GM12878 (cell line): Measurements from ENCODE around the gene ZMIZ1. TPM values are rescaled to one million over a fixed set of nuclear protein-coding genes. Genes with fewer than 3 reads are reported as not detected.

Source experiments
- ATAC-seq: fragments of 200-7000 bp; cut with Tn5 transposase; 3 replicates; pipeline ENCODE4 v1.9.1; 2020; ENCODE audit warnings: mild to moderate bottlenecking, moderate library complexity
- BruUV-seq: library from RNA; stranded (reverse); fragments of 400-500 nt; replicated peaks from 2 replicates; lab custom pipeline; 2021; lab: Mats Ljungman, UMichigan
- CTCF ChIA-PET: fragments of 300-600 bp; sonication (Branson Sonifier 250); formaldehyde crosslinking; extraction: SDS; loops from one replicate; lab custom pipeline; 2021; ENCODE audit warnings: inconsistent platforms; lab: Yijun Ruan, JAX
- POLR2A ChIA-PET: fragments of 350-600 bp; formaldehyde crosslinking; extraction: SDS; loops from one replicate; lab custom pipeline; 2021; ENCODE audit warnings: inconsistent platforms; lab: Charles Lee
- RAD21 ChIA-PET: fragments of 300-600 bp; sonication (Branson Sonifier 250); formaldehyde crosslinking; loops from one replicate; lab custom pipeline; 2023; ENCODE audit warnings: antibody characterized with exemption; ENCODE audit not compliant: unreplicated experiment; lab: Charles Lee
- SMC1A ChIA-PET: fragments of 300-600 bp; sonication (Branson Sonifier 250); formaldehyde crosslinking; loops from one replicate; lab custom pipeline; 2023; ENCODE audit not compliant: unreplicated experiment, uncharacterized antibody; lab: Charles Lee
- DNase-seq: peaks from one replicate; pipeline ENCODE4 v3.0.0-alpha.2; 2011; ENCODE audit warnings: low read depth, low spot score
- FAIRE-seq: peaks from 3 replicates; lab custom pipeline; 2011; peaks lifted over from hg19 to GRCh38; lab: Jason Lieb, UNC
- H2AFZ ChIP-seq: 2 replicates; pipeline ENCODE4 v1.6.0; 2011; ENCODE audit warnings: low read depth, low read length, control low read depth; ENCODE audit not compliant: control insufficient read depth
- H3K27ac ChIP-seq: 2 replicates; pipeline ENCODE4 v1.5.1; 2011; ENCODE audit warnings: control low read depth; ENCODE audit not compliant: control insufficient read depth, insufficient read depth
- H3K27me3 ChIP-seq, 2 experiments: replicated peaks in 1 of 2; 2 replicates each; pipeline versions ENCODE4 v1.6.0 to v1.6.1; 2011; ENCODE audit warnings: low read length in 1 of 2; ENCODE audit not compliant: control insufficient read depth in 2 of 2, insufficient read depth in 2 of 2
- H3K36me3 ChIP-seq, 2 experiments: 2 replicates each; pipeline ENCODE4 v1.5.1; 2011; ENCODE audit warnings: low read length in 1 of 2; ENCODE audit not compliant: control insufficient read depth in 2 of 2, insufficient read depth in 2 of 2
- H3K4me1 ChIP-seq: 2 replicates; pipeline ENCODE4 v1.6.1; 2011; ENCODE audit warnings: mild to moderate bottlenecking, low read length, moderate library complexity, mixed read lengths; ENCODE audit not compliant: control insufficient read depth, insufficient read depth
- H3K4me2 ChIP-seq: 2 replicates; pipeline ENCODE4 v1.6.0; 2011; ENCODE audit warnings: control low read depth; ENCODE audit not compliant: control insufficient read depth, insufficient read depth
- H3K4me3 ChIP-seq: fragments of 200-600 bp; sonication (generic); 2 replicates; pipeline ENCODE4 v1.5.1; 2016
- H3K79me2 ChIP-seq: 2 replicates; pipeline ENCODE4 v1.6.0; 2011; ENCODE audit warnings: low read length; ENCODE audit not compliant: control insufficient read depth, insufficient read depth
- H3K9ac ChIP-seq: 2 replicates; pipeline ENCODE4 v1.8.0; 2011; ENCODE audit warnings: low read length, control low read depth, mixed read lengths; ENCODE audit not compliant: control insufficient read depth, insufficient read depth
- H3K9me3 ChIP-seq: replicated peaks from 3 replicates; pipeline ENCODE4 v1.5.1; 2011; ENCODE audit warnings: mild to moderate bottlenecking, low read length; ENCODE audit not compliant: control insufficient read depth, insufficient read depth
- H4K20me1 ChIP-seq: 2 replicates; pipeline ENCODE4 v1.6.0; 2011; ENCODE audit not compliant: control insufficient read depth, insufficient read depth
- BCL3 ChIP-seq: IDR thresholded peaks from 2 replicates; pipeline ENCODE4 v1.6.1; 2011; ENCODE audit warnings: borderline replicate concordance, low read depth, mild to moderate bottlenecking, moderate library complexity, low read length; ENCODE audit not compliant: insufficient read depth, poor library complexity, severe bottlenecking
- ESRRA ChIP-seq: IDR thresholded peaks from 2 replicates; pipeline ENCODE4 v1.6.1; 2012; ENCODE audit warnings: mild to moderate bottlenecking, low read length, improper control_type of control experiment
- EZH2 ChIP-seq: IDR thresholded peaks from 2 replicates; pipeline ENCODE4 v1.6.1; 2012; ENCODE audit warnings: low read depth, mild to moderate bottlenecking, control low read depth, inconsistent platforms, low read length, borderline replicate concordance; ENCODE audit not compliant: control insufficient read depth
- GATAD2B ChIP-seq: fragments of 450-650 bp; conservative IDR thresholded peaks from 2 replicates; pipeline ENCODE4 v1.6.1; 2017; ENCODE audit warnings: low read depth, mild to moderate bottlenecking, moderate library complexity
- JUND ChIP-seq: IDR thresholded peaks from 2 replicates; pipeline ENCODE4 v1.6.1; 2012; ENCODE audit warnings: low read depth, mild to moderate bottlenecking, low read length, improper control_type of control experiment, moderate library complexity
- LARP7 ChIP-seq: fragments of 450-650 bp; IDR thresholded peaks from 2 replicates; pipeline ENCODE4 v1.6.1; 2017; ENCODE audit warnings: mild to moderate bottlenecking
- SMAD1 ChIP-seq: fragments of 450-650 bp; IDR thresholded peaks from 2 replicates; pipeline ENCODE4 v1.6.1; 2018; ENCODE audit warnings: mild to moderate bottlenecking, low read depth; ENCODE audit not compliant: partially characterized antibody
- SMAD5 ChIP-seq: IDR thresholded peaks from 2 replicates; pipeline ENCODE4 v1.6.1; 2016; ENCODE audit warnings: antibody characterized with exemption, low read depth
- TCF3 ChIP-seq: IDR thresholded peaks from 2 replicates; pipeline ENCODE4 v1.6.1; 2012; ENCODE audit warnings: low read depth, mild to moderate bottlenecking, low read length, borderline replicate concordance; ENCODE audit not compliant: insufficient read depth
- USF1 ChIP-seq: IDR thresholded peaks from 2 replicates; pipeline ENCODE4 v1.6.1; 2011; ENCODE audit warnings: borderline replicate concordance, low read depth, mild to moderate bottlenecking, moderate library complexity, mixed read lengths, low read length; ENCODE audit not compliant: insufficient read depth; ENCODE audit errors: extremely low read length
- ZBTB40 ChIP-seq: fragments of 450-650 bp; IDR thresholded peaks from 2 replicates; pipeline ENCODE4 v1.6.1; 2016; ENCODE audit warnings: mild to moderate bottlenecking, moderate library complexity, borderline replicate concordance
- ZNF622 ChIP-seq: fragments of 450-650 bp; IDR thresholded peaks from 2 replicates; pipeline ENCODE4 v1.6.1; 2017; ENCODE audit warnings: mild to moderate bottlenecking, inconsistent platforms
- WGBS: methylation state at CpG from one replicate; pipeline ENCODE4 v1.1.6; 2016; ENCODE audit warnings: low lambda C conversion rate; ENCODE audit not compliant: insufficient replicate concordance, insufficient coverage; ENCODE audit errors: missing lambda C conversion rate; 5-methylcytosine and 5-hydroxymethylcytosine counted together
- in situ Hi-C: fragments of 300-500 bp; cut with MboI; formaldehyde crosslinking; loops from 9 replicates; pipeline ENCODE4 v1.14.3; 2018; ENCODE audit warnings: mixed read lengths
- intact Hi-C: fragments of 100-400 bp; cut with micrococcal nuclease; formaldehyde crosslinking; loops from one replicate; pipeline ENCODE4 v1.14.2; 2022; ENCODE audit not compliant: unreplicated experiment
- polyA plus RNA-seq, 11 experiments: library from polyadenylated mRNA; depleted of rRNA in 4 of 11; unstranded in 6 of 11; stranded (reverse) in 5 of 11; fragments of >200 nt; fragmentation: Nextera tagmentation in 4 of 11; fragmentation: Illumina TruSeq in 1 of 11; extraction: Ambion mirVana in 4 of 11; extraction: Trizol in 1 of 11; gene quantifications; 1 replicate in 1 of 11; 2 replicates in 10 of 11; pipeline versions ENCODE4 v1.2.1 to v1.2.3, GENCODE V29; 2011 to 2016; ENCODE audit warnings: inconsistent platforms in 2 of 11, missing spikeins in 2 of 11, low read depth in 1 of 11
- total RNA-seq, 4 experiments: library from RNA; depleted of rRNA in 3 of 4; stranded (reverse); fragments of >200 nt in 3 of 4; fragmentation: Illumina TruSeq in 1 of 4; extraction: Trizol in 1 of 4; gene quantifications; 2 replicates each; pipeline versions ENCODE4 v1.2.1 to v1.2.3, GENCODE V29; 2013 to 2021
- TF ChIP-seq, protein P1 (sequence below): fragments of 450-650 bp; IDR thresholded peaks from 2 replicates; pipeline ENCODE4 v1.6.1; 2017; ENCODE audit warnings: antibody characterized with exemption, mild to moderate bottlenecking, moderate library complexity

ZMIZ1 gene
- total and polyA plus RNA-seq, 10 of the 15 experiments (the other 5 are each of a cell fraction or from before 2014, with no cell fraction given) = 3.1 to 82.3 (median 14.9) TPM

DNA sequence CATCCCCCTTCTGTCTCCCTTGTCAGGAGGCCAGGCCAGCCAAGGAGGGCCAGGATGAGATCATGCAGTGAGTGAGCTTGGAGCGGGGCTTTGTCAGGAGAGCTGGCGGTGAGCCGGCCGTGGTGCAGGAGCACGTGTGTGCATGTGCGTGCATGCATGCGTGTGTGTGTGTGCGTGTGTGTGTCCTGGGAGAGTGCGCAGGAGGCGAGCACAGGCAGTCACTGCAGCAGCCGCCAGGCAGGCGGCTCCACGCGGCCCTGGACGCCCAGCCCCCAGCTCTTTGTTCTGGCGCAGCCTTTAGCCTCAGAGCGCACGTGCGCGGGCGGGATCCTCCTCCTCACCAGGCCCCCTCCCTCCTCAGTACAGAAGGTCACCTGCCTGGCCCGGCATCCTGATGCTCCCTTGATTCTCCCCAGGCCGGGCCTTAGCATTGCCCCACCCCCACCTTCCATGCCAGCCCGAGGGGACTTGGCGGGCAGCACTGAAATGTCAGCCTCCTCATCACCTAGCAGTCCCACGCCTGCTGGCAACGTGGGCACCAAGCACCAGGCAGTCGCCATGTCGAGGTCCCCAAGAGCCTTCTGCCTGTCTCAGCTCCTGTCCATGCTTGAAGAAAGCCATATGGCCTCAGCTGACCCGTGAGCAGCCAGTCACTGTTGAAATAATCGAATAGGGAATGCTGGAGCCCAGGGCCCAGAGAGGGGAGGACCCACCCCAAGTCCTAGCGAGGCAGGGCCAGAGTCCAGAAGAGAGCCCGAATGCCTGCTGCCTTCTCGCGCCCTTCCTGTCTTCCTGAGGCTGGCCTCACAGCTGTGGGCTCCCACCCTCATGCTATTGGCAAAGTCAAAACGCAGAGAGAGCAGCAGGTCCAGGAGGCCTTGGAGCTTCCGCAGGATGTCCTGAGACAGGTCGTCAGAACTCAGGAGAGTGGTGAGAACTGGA, 152.6 kb downstream of the ZMIZ1 start:
- FAIRE-seq (no peak), ATAC-seq (no peak), DNase-seq (no peak)
- CTCF ChIA-PET = no interaction called here
- Histone ChIP-seq H4K20me1 (no peaks in the 10 kb centered on the region), H3K27me3 (no peaks in the 10 kb centered on the region), H3K4me1 (no peaks in the 10 kb centered on the region), H3K79me2 (no peaks in the 10 kb centered on the region), H3K4me3 (no peak overlapping the region), H2AFZ (no peak overlapping the region), H3K36me3 (no peaks in the 10 kb centered on the region; a peak in 1 of 4 replicates), H3K9ac (no peak overlapping the region), H3K4me2 (no peak overlapping the region), H3K9me3 (no peaks in the 10 kb centered on the region), H3K27ac (no peak overlapping the region)
- POLR2A ChIA-PET = no interaction called here
- RAD21 ChIA-PET = no interaction called here
- in situ Hi-C loops = no loop called here
- intact Hi-C loops = no loop called here
- 60% methylated on average over 38 of the region's 38 CpGs for WGBS
- no TSS peak for BruUV-seq
- SMC1A ChIA-PET = interaction anchor here (0.6 kb wide), 1 partner anchor 581 kb away, joined by 4 read pairs; no protein-coding TSS in a partner anchor
- no peak for TF ChIP-seq JUND
- TF ChIP-seq TCF3 = no peak
- TF ChIP-seq BCL3 = no peak
- TF ChIP-seq SMAD5 = no peak
- no peak for TF ChIP-seq USF1
- no peak for TF ChIP-seq SMAD1
- no peak for TF ChIP-seq GATAD2B
- TF ChIP-seq LARP7 = no peak
- TF ChIP-seq ESRRA = no peak
- TF ChIP-seq EZH2 = no peak
- TF ChIP-seq ZBTB40 = no peak
- TF ChIP-seq, protein P1, sequence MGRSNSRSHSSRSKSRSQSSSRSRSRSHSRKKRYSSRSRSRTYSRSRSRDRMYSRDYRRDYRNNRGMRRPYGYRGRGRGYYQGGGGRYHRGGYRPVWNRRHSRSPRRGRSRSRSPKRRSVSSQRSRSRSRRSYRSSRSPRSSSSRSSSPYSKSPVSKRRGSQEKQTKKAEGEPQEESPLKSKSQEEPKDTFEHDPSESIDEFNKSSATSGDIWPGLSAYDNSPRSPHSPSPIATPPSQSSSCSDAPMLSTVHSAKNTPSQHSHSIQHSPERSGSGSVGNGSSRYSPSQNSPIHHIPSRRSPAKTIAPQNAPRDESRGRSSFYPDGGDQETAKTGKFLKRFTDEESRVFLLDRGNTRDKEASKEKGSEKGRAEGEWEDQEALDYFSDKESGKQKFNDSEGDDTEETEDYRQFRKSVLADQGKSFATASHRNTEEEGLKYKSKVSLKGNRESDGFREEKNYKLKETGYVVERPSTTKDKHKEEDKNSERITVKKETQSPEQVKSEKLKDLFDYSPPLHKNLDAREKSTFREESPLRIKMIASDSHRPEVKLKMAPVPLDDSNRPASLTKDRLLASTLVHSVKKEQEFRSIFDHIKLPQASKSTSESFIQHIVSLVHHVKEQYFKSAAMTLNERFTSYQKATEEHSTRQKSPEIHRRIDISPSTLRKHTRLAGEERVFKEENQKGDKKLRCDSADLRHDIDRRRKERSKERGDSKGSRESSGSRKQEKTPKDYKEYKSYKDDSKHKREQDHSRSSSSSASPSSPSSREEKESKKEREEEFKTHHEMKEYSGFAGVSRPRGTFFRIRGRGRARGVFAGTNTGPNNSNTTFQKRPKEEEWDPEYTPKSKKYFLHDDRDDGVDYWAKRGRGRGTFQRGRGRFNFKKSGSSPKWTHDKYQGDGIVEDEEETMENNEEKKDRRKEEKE = no peak
- no peak for TF ChIP-seq ZNF622
